ENCODE data around the gene ZSCAN31. TPM values are rescaled to one million over a fixed set of nuclear protein-coding genes. Genes with fewer than 3 reads are reported as not detected.
"Not testable (repeated sequence)": the region's sequence is repeated elsewhere in the genome, so short reads cannot be mapped to it uniquely, and the experiment has no call there.

ZSCAN31 gene
- total and polyA plus RNA-seq, 2 of the 8 experiments (the other 6 are each of a cell fraction or from before 2014, with no cell fraction given): 1.9 to 7.0 TPM

DNA sequence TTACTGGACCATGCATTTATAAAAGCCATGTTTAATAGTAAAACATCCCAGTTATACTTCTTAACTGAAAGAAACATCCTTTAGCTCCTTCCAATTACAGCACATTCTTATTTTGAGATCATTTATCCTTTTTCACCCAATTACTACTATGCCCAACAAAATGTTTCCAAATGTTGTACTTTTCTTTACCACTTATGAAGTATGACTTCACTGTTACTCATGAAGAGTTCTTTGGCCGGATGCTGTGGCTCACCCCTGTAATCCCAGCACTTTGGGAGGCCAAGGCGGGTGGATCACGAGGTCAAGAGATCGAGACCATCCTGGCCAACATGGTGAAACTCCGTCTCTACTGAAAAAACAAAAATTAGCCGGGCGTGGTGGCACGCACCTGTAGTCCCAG, 18.1 kb downstream of the ZSCAN31 start:
- H3K56ac ChIP-seq (replicated peaks; ENCODE audit: insufficient read length, low read depth, low read length); H3K4me1 ChIP-seq (replicated peaks in 1 of 4; ENCODE audit: control insufficient read depth in 3 of 4, insufficient read depth in 4 of 4, low read length in 3 of 4); H3K27me3 ChIP-seq (replicated peaks in 1 of 4; ENCODE audit: control insufficient read depth in 3 of 4, extremely low read depth in 1 of 4, insufficient read depth in 3 of 4, low read length in 3 of 4); H4K20me1 ChIP-seq (replicated peaks in 1 of 2; ENCODE audit: control insufficient read depth in 1 of 2, insufficient read depth in 2 of 2, low read length in 2 of 2); H3K4me2 ChIP-seq (ENCODE audit: insufficient read depth in 1 of 2, low read depth in 2 of 2, low read length in 2 of 2); H3K23ac ChIP-seq (ENCODE audit: insufficient read length); H3K27ac ChIP-seq (ENCODE audit: low read depth, low read length); CTCF ChIA-PET (ENCODE audit: partially characterized antibody); H3K79me2 ChIP-seq (ENCODE audit: control insufficient read depth in 1 of 2, insufficient read depth in 2 of 2, low read length in 2 of 2); H3K23me2 ChIP-seq (ENCODE audit: low read depth, low read length); H2AK5ac ChIP-seq (ENCODE audit: low read depth, low read length); H3K14ac ChIP-seq (ENCODE audit: insufficient read length); H2BK20ac ChIP-seq (ENCODE audit: low read length); H2BK120ac ChIP-seq (replicated peaks; ENCODE audit: low read depth, low read length); H2AFZ ChIP-seq (ENCODE audit: low read length); DNase-seq (ENCODE audit: low read depth in 1 of 2, low spot score in 2 of 2); H3K9ac ChIP-seq (replicated peaks in 1 of 4; ENCODE audit: extremely low read depth in 1 of 4, low read depth in 3 of 4, low read length in 3 of 4); H4K5ac ChIP-seq (ENCODE audit: insufficient read length, low read depth, low read length); H2BK15ac ChIP-seq (ENCODE audit: low read length); H3K9me3 ChIP-seq (ENCODE audit: insufficient read depth in 2 of 2, low read depth in 1 of 2, low read length in 1 of 2); H3K36me3 ChIP-seq (ENCODE audit: control insufficient read depth in 2 of 4, insufficient read depth in 4 of 4, low read length in 3 of 4); H4K91ac ChIP-seq (replicated peaks; ENCODE audit: insufficient read length, low read length); H2BK5ac ChIP-seq (ENCODE audit: low read depth, low read length); FAIRE-seq; H4K8ac ChIP-seq (ENCODE audit: extremely low read depth, insufficient read depth, low read length); H3K18ac ChIP-seq (ENCODE audit: extremely low read depth, low read length); H3K79me1 ChIP-seq (ENCODE audit: low read depth, low read length); H2BK12ac ChIP-seq (ENCODE audit: low read depth, low read length); H3K4ac ChIP-seq (replicated peaks; ENCODE audit: insufficient read length, low read depth, low read length); H3K4me3 ChIP-seq (ENCODE audit: extremely low read depth in 1 of 4, insufficient read depth in 2 of 4, low read depth in 3 of 4, low read length in 4 of 4): not testable (repeated sequence)
- POLR2A ChIA-PET (ENCODE audit: partially characterized antibody): interaction anchor here (1.3 to 3.0 kb wide), 2 partner anchors 16 to 18 kb away, joined by 4 to 10 read pairs; partner anchors contain the start of gene ZSCAN31
- WGBS, 2 experiments (ENCODE audit: extremely low coverage in 1 of 2, insufficient coverage in 1 of 2, insufficient read length in 1 of 2, insufficient replicate concordance in 2 of 2, low coverage in 1 of 2, low lambda C conversion rate in 2 of 2, missing lambda C conversion rate in 1 of 2): 94% methylated on average over 8 of the region's 8 CpGs; no CpG with 5 or more reads in 1 of the 2 experiments

All from H1 (cell line).